Left ventricle myocardium inferior (tissue), 1 donor: ENCODE results near the gene EGFL7. TPM values are rescaled to one million over a fixed set of nuclear protein-coding genes. Genes with fewer than 3 reads are reported as not detected.

Source experiments
- DNase-seq: peaks from one replicate; pipeline ENCODE4 v3.0.0-alpha.2; 2020
- H3K27ac ChIP-seq: fragments of 200-600 bp; replicated peaks from 2 replicates; pipeline ENCODE4 v1.8.0; 2021
- H3K27me3 ChIP-seq: fragments of 200-600 bp; 2 replicates; pipeline ENCODE4 v1.8.0; 2021; ENCODE audit warnings: low read depth
- H3K36me3 ChIP-seq: fragments of 200-600 bp; 2 replicates; pipeline ENCODE4 v1.8.0; 2021
- H3K4me1 ChIP-seq: fragments of 200-600 bp; 2 replicates; pipeline ENCODE4 v1.8.0; 2021
- H3K4me3 ChIP-seq: fragments of 200-600 bp; 2 replicates; pipeline ENCODE4 v1.8.0; 2021; ENCODE audit warnings: mild to moderate bottlenecking, moderate library complexity
- H3K9me3 ChIP-seq: fragments of 200-600 bp; replicated peaks from 2 replicates; pipeline ENCODE4 v1.8.0; 2021
- CTCF ChIP-seq: fragments of 200-600 bp; IDR thresholded peaks from 2 replicates; pipeline ENCODE4 v1.8.0; 2021; ENCODE audit warnings: antibody characterized with exemption, mild to moderate bottlenecking, borderline replicate concordance
- intact Hi-C: fragments of 100-400 bp; cut with micrococcal nuclease; formaldehyde crosslinking; loops from one replicate; pipeline ENCODE4 v1.11.0; 2022
- total RNA-seq: library from RNA; stranded (reverse); fragmentation: NEBNext Ultra II Directional; extraction: Animal tissue kit (Norgen Biotek cat#: 25700); gene quantifications from one replicate; pipeline ENCODE4 v1.2.1, GENCODE V29; 2021
- donor health status: DM: no; HTN: yes; CAD: no; lungs with severe emphysema.

The EGFL7 gene
- total RNA-seq, 1 donor from 2014 or later: 81.5 TPM

- no peak for TF ChIP-seq CTCF
- DNase-seq: no peak
These were observed 11.5 kb downstream of the EGFL7 start for GRCh38 chr9:136673975-136674785.

GRCh38 chr9:136674786-136675349, 12.2 kb downstream of the EGFL7 start:
- Histone ChIP-seq H3K27ac (peak overlapping the region; percentile 87), H3K4me3 (no peak overlapping the region), H3K36me3 (peaks cover 43% of the 10 kb centered on the region), H3K27me3 (no peaks in the 10 kb centered on the region), H3K9me3 (no peaks in the 10 kb centered on the region), H3K4me1 (peaks cover 42% of the 10 kb centered on the region)
- TF ChIP-seq CTCF: no peak
- intact Hi-C loops: no loop called here
- no peak for DNase-seq

More at GRCh38 chr9:136673975-136674785, 11.5 kb downstream of the EGFL7 start:
- Histone ChIP-seq H3K9me3 (no peaks in the 10 kb centered on the region), H3K27me3 (no peaks in the 10 kb centered on the region), H3K4me3 (no peak overlapping the region), H3K27ac (peak overlapping the region; percentile 87), H3K4me1 (peaks cover 38% of the 10 kb centered on the region), H3K36me3 (peaks cover 50% of the 10 kb centered on the region)
- intact Hi-C loops: no loop called here

DNA sequence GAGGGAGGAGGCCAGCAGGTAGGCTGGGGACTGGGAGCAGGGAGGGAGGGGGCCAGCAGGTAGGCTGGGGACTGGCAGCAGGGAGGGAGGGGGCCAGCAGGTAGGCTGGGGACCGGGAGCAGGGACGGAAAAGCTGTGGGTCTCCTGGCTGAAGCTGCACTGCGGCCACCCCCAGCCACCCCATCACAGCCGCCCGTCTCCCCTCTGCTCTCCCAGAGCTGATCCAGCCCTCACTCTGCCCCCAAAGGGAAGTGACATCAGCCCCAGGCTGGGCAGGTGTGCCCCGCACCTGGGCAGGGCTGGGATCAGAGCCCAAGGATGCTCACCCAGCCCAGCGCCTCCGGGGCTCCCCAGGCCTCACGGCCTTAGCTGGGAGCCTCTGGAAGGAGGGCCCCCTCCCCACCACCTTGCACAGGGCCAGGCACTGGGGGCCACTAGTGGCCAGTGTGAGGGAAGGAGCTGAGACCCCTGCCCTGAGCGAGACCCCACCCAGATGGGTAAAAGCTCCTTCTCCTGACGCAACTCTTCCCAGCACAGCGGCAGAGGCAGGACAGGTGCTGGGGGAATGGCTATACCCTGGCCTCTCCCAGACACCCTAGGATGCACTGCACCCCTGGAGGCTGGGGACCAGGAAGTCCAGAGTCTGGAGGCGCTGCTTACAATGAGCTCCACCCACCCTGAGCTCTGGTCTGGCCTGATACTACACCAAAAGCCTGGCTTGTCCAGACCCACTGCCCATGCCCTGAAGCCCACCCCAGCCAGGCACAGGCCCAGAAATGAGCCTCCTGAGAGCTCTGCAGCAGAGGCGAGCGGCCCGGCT, 13.0 kb downstream of the EGFL7 start:
- Histone ChIP-seq H3K9me3 (no peaks in the 10 kb centered on the region), H3K27me3 (no peaks in the 10 kb centered on the region), H3K4me1 (peaks cover 42% of the 10 kb centered on the region), H3K4me3 (no peak overlapping the region), H3K27ac (peak overlapping the region; percentile 57), H3K36me3 (peaks cover 35% of the 10 kb centered on the region)
- DNase-seq: no peak
- no peak for TF ChIP-seq CTCF
- intact Hi-C loops: no loop called here

- H3K4me1 ChIP-seq: peaks cover 39% of the 10 kb centered on the region
- H3K9me3 ChIP-seq: no peaks in the 10 kb centered on the region
- peak overlapping the region; percentile 57 for H3K27ac ChIP-seq
- no peak for DNase-seq
- intact Hi-C loops: no loop called here
- TF ChIP-seq CTCF: no peak
- H3K36me3 ChIP-seq: peaks cover 34% of the 10 kb centered on the region
- no peaks in the 10 kb centered on the region for H3K27me3 ChIP-seq
- H3K4me3 ChIP-seq: no peak overlapping the region
These were observed 13.6 kb downstream of the EGFL7 start for GRCh38 chr9:136676297-136676794.

- no peak overlapping the region for H3K4me3 ChIP-seq
- H3K36me3 ChIP-seq: peaks cover 28% of the 10 kb centered on the region
- DNase-seq: no peak
- H3K27me3 ChIP-seq: no peaks in the 10 kb centered on the region
- intact Hi-C loops: no loop called here
- TF ChIP-seq CTCF: no peak
- H3K27ac ChIP-seq: no peak overlapping the region
- H3K4me1 ChIP-seq: peaks cover 32% of the 10 kb centered on the region
- no peaks in the 10 kb centered on the region for H3K9me3 ChIP-seq
These were observed 14.4 kb downstream of the EGFL7 start for GRCh38 chr9:136676920-136677686.
